Fibroblast of lung (primary cell): ENCODE results near the gene TNIK.

Source experiments
- EZH2 ChIP-seq: IDR thresholded peaks from 2 replicates; pipeline ENCODE4 v1.5.1; 2012; ENCODE audit warnings: low read length, control low read depth, mild to moderate bottlenecking; ENCODE audit errors: missing control alignments
- TF ChIP-seq, protein P1 (sequence below), 2 donors: IDR thresholded peaks in 1 of 2; conservative IDR thresholded peaks in 1 of 2; 1 replicate in 1 of 2; 2 replicates in 1 of 2; pipeline ENCODE4 v1.5.1; 2011 to 2012; ENCODE audit warnings: low read length in 2 of 2, control low read depth in 1 of 2, inconsistent platforms in 1 of 2, low read depth in 1 of 2, mild to moderate bottlenecking in 1 of 2

DNA sequence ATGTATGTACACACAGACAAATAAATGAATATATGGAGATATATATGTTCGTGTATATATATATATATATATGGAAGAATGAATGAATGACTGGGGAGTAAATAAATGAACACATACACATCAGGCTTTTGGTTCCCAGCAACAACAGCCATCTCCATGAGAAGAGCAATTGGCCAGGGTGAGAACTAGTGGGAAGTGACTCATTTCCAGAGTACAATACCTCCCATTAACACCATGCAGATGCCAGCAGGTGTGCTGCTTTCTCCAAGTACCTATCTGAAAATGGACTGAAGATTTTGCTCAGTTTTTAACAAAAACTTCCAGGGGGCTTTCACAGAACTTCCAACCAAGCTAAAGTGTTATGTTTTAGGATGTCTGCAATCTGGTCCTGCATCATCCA is 253.9 kb downstream of the TNIK start:
- TF ChIP-seq EZH2 = no peak
- TF ChIP-seq, protein P1, sequence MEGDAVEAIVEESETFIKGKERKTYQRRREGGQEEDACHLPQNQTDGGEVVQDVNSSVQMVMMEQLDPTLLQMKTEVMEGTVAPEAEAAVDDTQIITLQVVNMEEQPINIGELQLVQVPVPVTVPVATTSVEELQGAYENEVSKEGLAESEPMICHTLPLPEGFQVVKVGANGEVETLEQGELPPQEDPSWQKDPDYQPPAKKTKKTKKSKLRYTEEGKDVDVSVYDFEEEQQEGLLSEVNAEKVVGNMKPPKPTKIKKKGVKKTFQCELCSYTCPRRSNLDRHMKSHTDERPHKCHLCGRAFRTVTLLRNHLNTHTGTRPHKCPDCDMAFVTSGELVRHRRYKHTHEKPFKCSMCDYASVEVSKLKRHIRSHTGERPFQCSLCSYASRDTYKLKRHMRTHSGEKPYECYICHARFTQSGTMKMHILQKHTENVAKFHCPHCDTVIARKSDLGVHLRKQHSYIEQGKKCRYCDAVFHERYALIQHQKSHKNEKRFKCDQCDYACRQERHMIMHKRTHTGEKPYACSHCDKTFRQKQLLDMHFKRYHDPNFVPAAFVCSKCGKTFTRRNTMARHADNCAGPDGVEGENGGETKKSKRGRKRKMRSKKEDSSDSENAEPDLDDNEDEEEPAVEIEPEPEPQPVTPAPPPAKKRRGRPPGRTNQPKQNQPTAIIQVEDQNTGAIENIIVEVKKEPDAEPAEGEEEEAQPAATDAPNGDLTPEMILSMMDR (conservative IDR thresholded peaks at IDR 0.05 in 1 of 2, IDR thresholded peaks at IDR 0.05 in 1 of 2; ENCODE audit: low read depth in 1 of 2, low read length in 2 of 2) = no peak
